H1 (cell line): Measurements from ENCODE around the gene C22orf39. TPM values are rescaled to one million over a fixed set of nuclear protein-coding genes. Genes with fewer than 3 reads are reported as not detected.

ENCODE experiments used
- CTCF ChIA-PET: fragments of 300-600 bp; sonication (Branson Sonifier 250); formaldehyde crosslinking; loops from one replicate; lab custom pipeline; 2021; ENCODE audit not compliant: partially characterized antibody; lab: Charles Lee
- POLR2A ChIA-PET: fragments of 300-600 bp; sonication (Branson Sonifier 250); formaldehyde crosslinking; loops from one replicate; lab custom pipeline; 2021; ENCODE audit warnings: inconsistent platforms; ENCODE audit not compliant: partially characterized antibody; lab: Charles Lee
- DNase-seq, 2 experiments: peaks; one replicate each; pipeline versions ENCODE4 v3.0.0 to v3.0.0-alpha.2; 2010 to 2022; ENCODE audit warnings: low spot score in 2 of 2, low read depth in 1 of 2, mixed read lengths in 1 of 2
- FAIRE-seq: peaks from 2 replicates; lab custom pipeline; 2011; peaks lifted over from hg19 to GRCh38; lab: Jason Lieb, UNC
- H2AFZ ChIP-seq: 2 replicates; pipeline ENCODE4 v1.8.1; 2012; ENCODE audit warnings: low read length, inconsistent platforms
- H2AK5ac ChIP-seq: 2 replicates; pipeline ENCODE4 v1.6.1; 2013; ENCODE audit warnings: low read depth, low read length
- H2BK120ac ChIP-seq: replicated peaks from 2 replicates; pipeline ENCODE3; 2013; ENCODE audit warnings: low read depth, low read length, inconsistent platforms
- H2BK12ac ChIP-seq: 2 replicates; pipeline ENCODE4 v1.6.1; 2013; ENCODE audit warnings: low read depth, low read length
- H2BK15ac ChIP-seq: 2 replicates; pipeline ENCODE4 v1.6.1; 2013; ENCODE audit warnings: low read length
- H2BK20ac ChIP-seq: 2 replicates; pipeline ENCODE4 v1.6.1; 2013; ENCODE audit warnings: low read length
- H2BK5ac ChIP-seq: 2 replicates; pipeline ENCODE4 v1.6.1; 2013; ENCODE audit warnings: low read depth, low read length
- H3K14ac ChIP-seq: 2 replicates; pipeline ENCODE4 v1.6.1; 2013; ENCODE audit warnings: inconsistent platforms; ENCODE audit not compliant: insufficient read length
- H3K18ac ChIP-seq: 2 replicates; pipeline ENCODE4 v1.6.1; 2013; ENCODE audit warnings: low read length; ENCODE audit errors: extremely low read depth
- H3K23ac ChIP-seq: 2 replicates; pipeline ENCODE4 v1.6.1; 2013; ENCODE audit warnings: inconsistent platforms; ENCODE audit not compliant: insufficient read length
- H3K23me2 ChIP-seq: 2 replicates; pipeline ENCODE4 v1.6.1; 2013; ENCODE audit warnings: low read depth, low read length
- H3K27ac ChIP-seq: 2 replicates; pipeline ENCODE4 v1.6.1; 2011; ENCODE audit warnings: low read depth, low read length, inconsistent platforms
- H3K27me3 ChIP-seq, 4 experiments: replicated peaks in 1 of 4; 1 replicate in 1 of 4; 2 replicates in 3 of 4; pipeline versions ENCODE4 v1.6.1 to v1.8.1; 2011 to 2013; ENCODE audit warnings: low read length in 3 of 4, mild to moderate bottlenecking in 3 of 4, inconsistent platforms in 2 of 4, mixed read lengths in 2 of 4, moderate library complexity in 1 of 4; ENCODE audit not compliant: control insufficient read depth in 3 of 4, insufficient read depth in 3 of 4; ENCODE audit errors: extremely low read depth in 1 of 4
- H3K36me3 ChIP-seq, 4 experiments: 2 replicates each; pipeline versions ENCODE4 v1.6.1 to v1.8.1; 2011 to 2013; ENCODE audit warnings: mild to moderate bottlenecking in 4 of 4, low read length in 3 of 4, moderate library complexity in 2 of 4, control low read depth in 1 of 4, inconsistent platforms in 1 of 4; ENCODE audit not compliant: insufficient read depth in 4 of 4, control insufficient read depth in 2 of 4
- H3K4ac ChIP-seq: replicated peaks from 2 replicates; pipeline ENCODE3; 2013; ENCODE audit warnings: low read length, low read depth, mixed read lengths, inconsistent platforms; ENCODE audit not compliant: insufficient read length
- H3K4me1 ChIP-seq, 4 experiments: replicated peaks in 1 of 4; 1 replicate in 1 of 4; 2 replicates in 3 of 4; pipeline versions ENCODE4 v1.6.1 to v1.8.1; 2011 to 2013; ENCODE audit warnings: low read length in 3 of 4, inconsistent platforms in 2 of 4, mixed read lengths in 1 of 4; ENCODE audit not compliant: insufficient read depth in 4 of 4, control insufficient read depth in 3 of 4
- H3K4me2 ChIP-seq, 2 experiments: 2 replicates each; pipeline versions ENCODE4 v1.6.1 to v1.8.1; 2011 to 2013; ENCODE audit warnings: low read depth in 2 of 2, low read length in 2 of 2, control low read depth in 1 of 2, inconsistent platforms in 1 of 2, mild to moderate bottlenecking in 1 of 2; ENCODE audit not compliant: insufficient read depth in 1 of 2
- H3K4me3 ChIP-seq, 4 experiments: fragments of 200-600, 300-600 bp in 1 of 4; sonication (generic), shearing (Covaris generic), sonication (Bioruptor Twin) in 1 of 4; 2 replicates each; pipeline versions ENCODE4 v1.5.1 to v1.8.1; 2011 to 2016; ENCODE audit warnings: low read length in 4 of 4, low read depth in 3 of 4, control low read depth in 2 of 4, inconsistent platforms in 2 of 4, mild to moderate bottlenecking in 2 of 4, mixed read lengths in 1 of 4, moderate library complexity in 1 of 4; ENCODE audit not compliant: insufficient read depth in 2 of 4; ENCODE audit errors: extremely low read depth in 1 of 4
- H3K56ac ChIP-seq: replicated peaks from 2 replicates; pipeline ENCODE3; 2013; ENCODE audit warnings: low read depth, mild to moderate bottlenecking, mixed read lengths, low read length, inconsistent platforms; ENCODE audit not compliant: insufficient read length
- H3K79me1 ChIP-seq: 2 replicates; pipeline ENCODE4 v1.6.1; 2013; ENCODE audit warnings: low read depth, low read length, control low read depth
- H3K79me2 ChIP-seq, 2 experiments: 2 replicates each; pipeline versions ENCODE4 v1.6.1 to v1.8.1; 2012 to 2013; ENCODE audit warnings: low read length in 2 of 2, mild to moderate bottlenecking in 2 of 2, inconsistent platforms in 1 of 2; ENCODE audit not compliant: insufficient read depth in 2 of 2, control insufficient read depth in 1 of 2
- H3K9ac ChIP-seq, 4 experiments: replicated peaks in 1 of 4; 1 replicate in 1 of 4; 2 replicates in 3 of 4; pipeline versions ENCODE4 v1.6.1 to v1.8.1; 2011 to 2013; ENCODE audit warnings: low read depth in 3 of 4, low read length in 3 of 4, control low read depth in 2 of 4, mild to moderate bottlenecking in 2 of 4, moderate library complexity in 2 of 4, inconsistent platforms in 1 of 4; ENCODE audit errors: extremely low read depth in 1 of 4
- H3K9me3 ChIP-seq, 2 experiments: 2 replicates each; pipeline versions ENCODE4 v1.6.1 to v1.8.1; 2012 to 2013; ENCODE audit warnings: mild to moderate bottlenecking in 2 of 2, moderate library complexity in 2 of 2, control low read depth in 1 of 2, inconsistent platforms in 1 of 2, low read depth in 1 of 2, low read length in 1 of 2, mixed read lengths in 1 of 2; ENCODE audit not compliant: insufficient read depth in 2 of 2
- H4K20me1 ChIP-seq, 2 experiments: replicated peaks in 1 of 2; 2 replicates each; pipeline versions ENCODE3 to v1.8.1; 2011 to 2013; ENCODE audit warnings: inconsistent platforms in 2 of 2, low read length in 2 of 2, mild to moderate bottlenecking in 1 of 2; ENCODE audit not compliant: insufficient read depth in 2 of 2, control insufficient read depth in 1 of 2
- H4K5ac ChIP-seq: 2 replicates; pipeline ENCODE4 v1.6.1; 2013; ENCODE audit warnings: low read length, low read depth, mixed read lengths, inconsistent platforms; ENCODE audit not compliant: insufficient read length
- H4K8ac ChIP-seq: 2 replicates; pipeline ENCODE4 v1.8.0; 2013; ENCODE audit warnings: mild to moderate bottlenecking, moderate library complexity, low read length, inconsistent platforms; ENCODE audit not compliant: insufficient read depth; ENCODE audit errors: extremely low read depth
- H4K91ac ChIP-seq: replicated peaks from 2 replicates; pipeline ENCODE3; 2013; ENCODE audit warnings: low read length, mixed read lengths, inconsistent platforms; ENCODE audit not compliant: insufficient read length
- NRF1 ChIP-seq: IDR thresholded peaks from 2 replicates; pipeline ENCODE4 v1.6.1; 2011; ENCODE audit warnings: mild to moderate bottlenecking, low read depth, low read length, improper control_type of control experiment
- POLR2A ChIP-seq, 2 experiments: IDR thresholded peaks; 1 replicate in 1 of 2; 2 replicates in 1 of 2; pipeline ENCODE4 v1.6.1; 2011; ENCODE audit warnings: low read depth in 2 of 2, low read length in 2 of 2, mild to moderate bottlenecking in 2 of 2; ENCODE audit errors: control extremely low read depth in 1 of 2
- RXRA ChIP-seq: IDR thresholded peaks from 2 replicates; pipeline ENCODE4 v1.6.1; 2011; ENCODE audit warnings: low read depth, mild to moderate bottlenecking, low read length, moderate library complexity; ENCODE audit not compliant: insufficient read depth
- WGBS, 2 experiments: shearing (Covaris generic) in 1 of 2; methylation state at CpG; one replicate each; pipeline versions ENCODE4 v1.1.6 to v1.1.7; 2013 to 2015; ENCODE audit warnings: low lambda C conversion rate in 2 of 2, mixed read lengths in 2 of 2, inconsistent platforms in 1 of 2, low coverage in 1 of 2, missing lambda C conversion rate in 1 of 2; ENCODE audit not compliant: insufficient replicate concordance in 2 of 2, insufficient coverage in 1 of 2, insufficient read length in 1 of 2; ENCODE audit errors: extremely low coverage in 1 of 2, missing lambda C conversion rate in 1 of 2; 5-methylcytosine and 5-hydroxymethylcytosine counted together
- polyA plus RNA-seq, 7 experiments: library from polyadenylated mRNA; depleted of rRNA in 3 of 7; stranded (reverse) in 5 of 7; unstranded in 2 of 7; fragments of >200 nt in 5 of 7; fragments of 200-250 nt in 2 of 7; gene quantifications; 1 replicate in 5 of 7; 2 replicates in 1 of 7; 4 replicates in 1 of 7; pipeline versions ENCODE4 v1.2.1 to v1.2.3, GENCODE V29; 2011 to 2013; ENCODE audit warnings: missing spikeins in 2 of 7, mixed read lengths in 2 of 7
- total RNA-seq: library from RNA; stranded (reverse); fragmentation: NEBNext Ultra II Directional; extraction: Animal tissue kit (Norgen Biotek cat#: 25700); gene quantifications from 2 replicates; pipeline ENCODE4 v1.2.1, GENCODE V29; 2021

C22orf39 gene
- total and polyA plus RNA-seq, 2 of the 8 experiments (the other 6 are each of a cell fraction or from before 2014, with no cell fraction given) = 22.7 to 27.7 TPM

DNA sequence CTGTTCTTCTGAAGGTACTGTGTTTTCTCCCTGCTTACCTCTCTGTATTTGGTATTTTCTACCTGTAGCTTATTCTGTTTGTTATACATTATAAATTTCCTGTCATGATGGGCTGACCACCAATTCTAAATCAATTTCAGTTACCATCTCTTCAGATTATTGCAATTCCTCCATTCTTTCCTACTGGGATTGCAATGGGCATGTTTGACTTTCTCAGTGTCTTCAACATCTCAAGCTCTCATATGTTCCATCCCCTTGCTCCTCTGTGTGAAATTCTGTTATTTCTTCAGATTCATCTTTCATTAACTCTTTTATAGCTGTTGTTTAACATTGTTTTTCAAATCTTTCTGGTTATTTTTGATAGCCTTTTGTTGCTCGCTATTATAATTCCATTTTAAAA, 15.5 kb upstream of the C22orf39 start:
- no peak overlapping the region for H4K5ac ChIP-seq
- H3K56ac ChIP-seq = no peak overlapping the region
- no peak overlapping the region for H3K18ac ChIP-seq
- no peak overlapping the region for H3K9ac ChIP-seq
- no peak overlapping the region for H4K91ac ChIP-seq
- no peaks in the 10 kb centered on the region for H3K79me2 ChIP-seq
- H4K8ac ChIP-seq = no peak overlapping the region
- peaks cover under 1% of the 10 kb centered on the region in 2 experiments for H4K20me1 ChIP-seq
- 86% methylated on average over 1 of the region's 1 CpG; no CpG with 5 or more reads in 1 of the 2 experiments for WGBS, 2 experiments
- no peak overlapping the region for H2AFZ ChIP-seq
- no peaks in the 10 kb centered on the region for H3K23me2 ChIP-seq
- H3K27me3 ChIP-seq = no peaks in the 10 kb centered on the region
- no peak overlapping the region for H2BK12ac ChIP-seq
- ChIA-PET POLR2A (interaction anchor here (1.3 kb wide), 1 partner anchor 17 kb away, joined by 6 read pairs; the partner anchor contains the start of gene CDC45), CTCF (interaction anchor here (4.6 kb wide), 1 partner anchor 10 kb away, joined by 34 read pairs; no protein-coding TSS in a partner anchor)
- H3K79me1 ChIP-seq = no peaks in the 10 kb centered on the region
- no peak for FAIRE-seq
- no peaks in the 10 kb centered on the region for H3K9me3 ChIP-seq
- no peak overlapping the region for H2BK5ac ChIP-seq
- H3K4ac ChIP-seq = no peak overlapping the region
- no peak overlapping the region for H3K27ac ChIP-seq
- no peak overlapping the region for H2BK20ac ChIP-seq
- no peak overlapping the region for H2BK15ac ChIP-seq
- H3K36me3 ChIP-seq = peaks cover 9 to 47% (median 32%) of the 10 kb centered on the region in 4 experiments
- no peak overlapping the region for H3K4me2 ChIP-seq
- TF ChIP-seq RXRA (no peak), POLR2A (IDR thresholded peaks at IDR 0.05; ENCODE audit: control extremely low read depth in 1 of 2, low read depth in 2 of 2, low read length in 2 of 2) (no peak), NRF1 (no peak)
- no peak overlapping the region for H2AK5ac ChIP-seq
- no peaks in the 10 kb centered on the region for H3K4me1 ChIP-seq
- no peak overlapping the region for H3K23ac ChIP-seq
- no peak overlapping the region for H3K4me3 ChIP-seq
- no peak for DNase-seq
- H2BK120ac ChIP-seq = no peak overlapping the region
- H3K14ac ChIP-seq = no peak overlapping the region
